GM21717 (cell line): Measurements from ENCODE around the gene ZNF892.
"Not testable (repeated sequence)": the region's sequence is repeated elsewhere in the genome, so short reads cannot be mapped to it uniquely, and the experiment has no call there.

Experiments
- ATAC-seq: cut with Tn5 transposase; IDR thresholded peaks from one replicate; pipeline ENCODE4 v1.9.1; 2021; ENCODE audit warnings: mild to moderate bottlenecking, moderate library complexity; ENCODE audit not compliant: unreplicated experiment

Gene ZNF892

DNA sequence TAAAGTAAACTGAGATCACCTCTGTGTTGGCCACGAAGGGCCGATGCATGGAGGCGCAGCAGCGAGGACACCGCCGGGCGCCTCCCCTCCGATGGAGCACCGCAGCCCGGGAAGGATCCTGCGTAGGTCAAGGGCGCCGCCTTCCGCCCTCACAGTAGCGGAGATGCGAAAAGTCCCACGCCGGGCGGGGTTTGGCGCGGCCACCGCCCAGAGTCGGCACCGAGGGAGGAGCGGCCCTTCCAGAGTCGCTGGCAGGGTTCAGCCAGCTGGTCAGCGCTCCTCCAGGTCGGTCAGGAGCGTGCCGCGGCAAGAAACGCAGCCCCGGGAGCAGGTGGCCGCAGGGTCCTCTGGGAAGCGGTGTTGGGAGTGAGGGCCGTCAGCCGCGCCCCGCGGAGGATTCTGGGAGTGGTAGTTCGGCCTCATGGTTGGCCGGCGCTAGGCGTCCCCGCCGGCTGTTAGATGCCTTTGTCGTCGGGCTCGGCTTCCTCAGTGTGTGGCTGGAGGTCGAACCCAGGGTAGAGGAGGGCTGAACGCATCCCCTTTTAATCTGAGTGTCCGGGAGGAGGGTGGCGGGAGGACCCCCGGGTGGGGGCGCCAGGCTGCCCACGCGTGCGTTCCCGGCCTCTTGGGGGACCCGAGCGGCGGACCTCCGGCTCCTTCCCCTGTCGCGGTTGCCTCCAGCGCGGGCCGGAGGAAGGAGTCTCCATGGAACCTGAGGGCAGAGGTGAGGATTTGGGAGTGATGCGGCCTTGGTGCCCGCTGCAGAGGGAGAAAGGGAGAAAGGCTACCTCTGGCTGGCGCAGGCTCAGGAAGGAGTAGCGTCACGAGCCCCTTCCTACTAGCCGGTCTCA, at the start of gene ZNF892:
Gene ZNF892, plus strand, starts transcription at position 411 of the 851 bp plus-strand sequence. Its CDS starts 295 bp downstream, at position 706.
- ATAC-seq = peak; percentile 96

DNA sequence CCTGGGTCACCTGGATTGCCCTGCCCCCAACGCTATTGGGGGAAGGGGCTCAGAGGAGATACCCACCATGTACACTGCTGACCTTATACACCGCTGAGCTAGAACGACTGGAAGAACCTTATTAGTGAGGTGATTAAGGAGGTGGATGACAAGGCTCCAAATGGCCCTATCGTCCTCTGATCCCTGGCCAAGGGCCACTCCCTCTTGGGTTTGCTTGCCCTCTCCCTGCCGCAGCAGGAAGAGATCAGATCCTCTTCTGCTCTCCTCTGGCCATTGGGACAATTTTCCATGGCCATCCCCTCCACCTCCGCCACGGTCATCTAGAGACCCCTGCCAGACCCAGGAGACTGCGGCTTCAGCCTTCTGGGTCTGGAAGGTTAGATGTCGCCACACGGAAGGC, 48.9 kb upstream of the ZNF892 start:
- ATAC-seq = no peak

DNA sequence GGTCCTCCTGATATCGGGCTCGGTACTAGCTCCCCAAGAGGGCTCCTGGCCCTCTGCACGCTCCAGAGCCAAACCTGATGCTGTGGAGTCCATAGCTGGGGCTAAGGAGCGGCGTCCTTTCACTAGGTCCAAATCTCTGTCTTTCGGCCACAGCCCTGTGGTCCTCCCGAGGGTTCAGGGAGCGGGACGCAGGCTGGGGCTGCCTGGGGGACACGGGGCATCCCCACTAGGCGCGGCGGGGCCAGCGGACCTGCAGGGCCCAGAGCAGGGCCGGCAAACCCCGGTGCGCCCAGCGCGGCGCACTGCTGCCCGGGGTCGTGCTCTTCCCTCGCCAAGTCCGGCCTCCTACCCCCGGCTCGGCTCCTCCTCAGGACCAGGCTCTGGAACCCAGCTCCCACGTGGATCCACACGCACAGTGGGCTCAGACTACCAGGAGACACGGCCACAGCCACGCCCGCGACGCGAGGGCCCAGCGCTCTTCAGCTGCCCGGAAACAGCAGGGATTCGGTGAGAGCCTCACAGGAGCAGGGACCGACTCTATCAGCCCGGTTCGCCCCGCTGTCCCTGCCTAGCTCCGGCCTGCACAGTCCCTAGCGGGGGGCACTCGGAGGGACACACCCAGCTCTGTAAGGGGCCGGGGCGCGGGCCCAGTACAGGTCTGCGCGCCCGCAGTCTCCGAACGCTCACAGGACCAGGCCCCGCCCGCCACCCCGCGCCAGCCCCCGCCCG, 48.3 kb upstream of the ZNF892 start:
- ATAC-seq = peak; percentile 39

DNA sequence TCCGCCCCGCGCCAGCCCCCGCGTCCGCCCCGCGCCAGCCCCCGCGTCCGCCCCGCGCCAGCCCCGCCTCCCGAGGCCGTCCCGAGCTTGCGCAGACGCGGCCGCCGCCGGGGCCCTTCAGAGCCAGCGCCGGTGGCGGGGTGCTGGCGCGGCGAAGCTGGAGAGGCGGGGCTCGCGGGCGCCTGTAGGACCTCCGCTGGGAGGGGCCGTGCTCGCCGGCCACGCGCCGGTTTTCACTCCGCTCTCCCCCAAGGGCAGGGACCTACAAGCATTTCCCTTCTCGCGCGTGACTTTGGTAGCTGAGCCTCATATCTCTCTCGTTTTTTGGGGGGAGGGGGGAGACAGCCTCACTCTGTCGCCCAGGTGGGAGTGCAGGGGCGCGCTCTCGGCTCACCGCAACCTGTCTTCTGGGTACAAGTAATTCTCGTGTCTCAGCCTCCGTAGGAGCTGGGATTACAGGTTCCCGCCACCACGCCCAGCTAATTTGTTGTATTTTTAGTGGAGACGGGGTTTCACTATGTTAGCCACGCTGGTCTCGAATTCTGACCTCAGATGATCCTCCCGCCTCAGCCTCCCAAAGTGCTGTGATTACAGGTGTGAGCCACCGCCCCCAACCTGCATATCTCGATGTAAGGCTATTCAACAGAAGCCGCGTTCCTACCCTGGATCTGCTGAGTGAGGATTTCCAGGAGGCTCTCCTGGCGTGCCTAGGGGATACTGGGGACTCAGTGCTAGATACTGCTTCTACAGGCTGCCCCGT, 47.5 kb upstream of the ZNF892 start, which contains the start of gene ZNF514:
Gene ZNF514, minus strand, starts transcription at position 159 of the 760 bp plus-strand sequence. CDS start 6,595 bp downstream, outside the sequence.
- peak; percentile 85 for ATAC-seq

DNA sequence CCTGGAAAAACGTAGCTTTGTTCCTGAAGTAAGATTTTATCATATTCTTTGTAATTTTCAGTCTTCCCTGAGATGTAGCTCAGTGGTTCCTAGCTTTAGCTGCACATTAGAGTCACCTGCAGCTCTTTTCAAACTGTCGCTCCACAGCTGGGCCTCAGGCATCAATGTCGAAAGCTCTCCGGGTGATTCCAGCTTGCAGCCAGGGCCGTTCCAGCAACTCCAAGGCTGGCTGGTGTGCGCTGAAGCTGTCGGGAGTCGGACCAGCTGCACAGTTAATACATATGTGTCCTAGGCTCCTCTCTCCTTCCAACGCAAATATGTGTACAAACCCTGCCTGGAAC, 42.3 kb upstream of the ZNF892 start:
- peak; percentile 16 for ATAC-seq

DNA sequence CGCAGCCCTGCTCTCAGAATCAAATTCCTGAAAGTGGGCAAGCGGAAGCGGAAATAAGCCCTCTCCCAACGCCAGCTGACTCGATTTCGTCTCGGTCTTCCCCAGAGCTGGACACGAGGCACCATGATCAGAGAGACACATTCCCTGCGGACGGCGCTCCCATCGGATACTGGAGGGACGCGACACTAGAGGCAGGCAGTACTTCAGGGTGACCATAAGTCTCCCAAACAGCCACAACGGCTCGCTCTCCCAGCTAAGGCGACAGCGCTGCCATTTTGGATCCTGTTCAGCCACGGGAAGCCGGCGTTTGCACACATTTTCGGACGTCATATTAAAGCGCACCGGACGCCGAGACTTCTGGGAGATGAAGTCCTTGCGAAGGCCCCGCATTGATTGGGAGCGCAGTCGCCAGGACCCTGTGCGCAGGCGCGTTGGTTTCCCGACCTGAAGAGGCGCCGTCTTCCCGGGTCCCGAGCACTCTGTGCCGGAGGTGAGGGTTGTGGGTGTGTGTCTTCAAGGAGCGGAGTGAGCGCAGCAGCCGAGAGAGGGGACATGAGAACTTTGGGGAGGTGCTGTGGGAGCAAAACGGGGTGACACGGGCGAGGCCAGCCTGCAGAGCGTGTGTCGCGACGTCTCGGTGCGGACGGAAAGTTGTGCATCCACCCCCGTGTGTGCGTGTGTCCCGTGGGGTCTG, 41.8 kb upstream of the ZNF892 start, which contains the start of gene ZNF2:
Gene ZNF2, plus strand, starts transcription at position 439 of the 694 bp plus-strand sequence. CDS start 10,418 bp downstream, outside the sequence.
- peak; percentile 90 for ATAC-seq

DNA sequence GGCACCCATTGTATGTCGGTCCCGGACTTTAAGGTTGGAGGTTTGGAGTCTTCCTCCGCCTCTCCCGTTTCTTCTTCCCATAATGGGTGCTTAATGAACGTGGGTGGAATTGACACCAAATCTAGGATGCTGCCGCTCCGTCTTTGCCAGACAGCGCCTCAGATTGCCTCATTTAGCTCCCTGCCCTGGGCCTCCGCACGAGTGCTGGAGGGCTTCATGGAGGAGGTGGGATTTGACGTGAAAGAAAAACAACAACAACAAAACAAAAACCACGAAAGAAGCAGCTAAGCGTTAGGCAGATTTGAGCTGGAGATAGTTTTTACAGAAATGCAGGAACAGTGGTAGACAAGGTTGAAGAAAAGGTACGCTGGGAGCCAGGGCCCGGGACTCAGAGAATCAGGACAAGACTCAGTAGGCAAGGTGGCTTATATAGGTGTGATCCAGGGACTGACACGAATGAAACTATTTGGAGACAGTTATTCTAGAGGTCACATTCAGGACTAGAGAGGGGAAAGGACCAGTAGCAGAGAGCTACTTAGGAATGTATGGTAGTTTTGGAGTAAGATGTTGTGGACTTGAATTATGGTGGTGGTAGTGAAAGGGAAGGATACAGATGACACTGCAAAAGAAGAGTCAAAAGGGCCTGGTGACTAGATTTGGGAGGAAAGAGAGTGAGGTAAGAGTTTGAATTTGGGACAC, 41.1 kb upstream of the ZNF892 start:
- ATAC-seq = peak; percentile 27

DNA sequence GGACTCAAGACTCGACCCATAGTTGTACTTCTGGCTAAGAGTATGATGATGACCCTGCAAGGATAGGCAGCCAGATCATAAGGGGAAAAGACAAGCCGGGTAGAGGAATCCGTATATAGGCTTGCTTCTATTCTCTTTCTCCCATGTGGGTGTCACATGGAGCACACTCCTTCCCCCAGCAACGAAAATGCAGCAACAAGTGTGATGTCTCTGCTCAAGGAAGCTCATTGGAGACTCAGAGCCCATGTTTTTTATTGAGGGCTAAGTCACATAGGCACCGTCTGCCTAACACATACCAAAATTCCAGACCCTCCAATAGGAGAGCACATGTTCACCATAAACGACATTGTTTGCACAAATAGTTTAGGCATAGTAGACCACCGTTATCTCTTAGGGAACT, 35.4 kb upstream of the ZNF892 start:
- ATAC-seq = no peak

DNA sequence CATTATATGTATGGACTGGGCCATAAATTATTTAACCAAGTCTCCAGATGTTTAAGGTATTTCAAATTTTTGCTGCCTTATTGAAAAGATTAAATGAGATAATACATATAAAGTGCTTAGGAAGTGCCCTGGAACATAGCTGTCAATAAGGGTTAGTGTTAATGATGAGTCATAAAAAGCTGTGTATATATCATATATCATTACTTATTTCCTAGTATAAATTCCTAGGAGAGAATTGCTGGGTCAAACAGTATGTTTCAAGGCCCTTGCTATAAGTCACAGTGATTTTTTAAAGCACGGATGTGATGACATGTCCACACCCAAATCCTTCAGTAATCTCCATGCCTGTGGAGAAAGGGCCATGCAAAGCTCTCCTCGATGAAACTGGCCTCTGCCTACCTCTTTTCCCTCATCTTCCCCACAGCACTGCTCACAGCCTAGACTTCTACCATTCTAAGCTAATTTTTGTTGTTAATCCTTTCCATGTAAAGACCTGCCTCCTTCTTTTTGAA, 33.2 kb upstream of the ZNF892 start:
- no peak for ATAC-seq

DNA sequence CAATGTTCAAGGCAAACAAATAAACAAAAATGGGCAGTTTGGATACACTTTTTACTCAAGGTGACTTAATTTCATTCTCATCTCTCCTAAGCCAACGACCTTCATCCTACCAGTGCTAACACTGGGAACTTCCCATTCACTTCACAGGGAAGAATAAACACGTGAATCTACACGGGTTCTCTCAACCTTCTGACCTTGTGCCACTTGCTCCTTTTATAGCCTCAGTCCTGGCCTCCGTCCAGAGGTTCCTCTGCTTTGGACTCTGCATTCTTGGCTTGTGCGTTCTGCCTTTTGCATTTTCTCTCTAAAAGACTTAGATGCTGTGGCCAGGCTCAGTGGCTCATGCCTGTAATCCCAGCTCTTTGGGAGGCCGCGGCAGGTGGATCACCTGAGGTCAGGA, 27.9 kb upstream of the ZNF892 start:
- no peak for ATAC-seq

DNA sequence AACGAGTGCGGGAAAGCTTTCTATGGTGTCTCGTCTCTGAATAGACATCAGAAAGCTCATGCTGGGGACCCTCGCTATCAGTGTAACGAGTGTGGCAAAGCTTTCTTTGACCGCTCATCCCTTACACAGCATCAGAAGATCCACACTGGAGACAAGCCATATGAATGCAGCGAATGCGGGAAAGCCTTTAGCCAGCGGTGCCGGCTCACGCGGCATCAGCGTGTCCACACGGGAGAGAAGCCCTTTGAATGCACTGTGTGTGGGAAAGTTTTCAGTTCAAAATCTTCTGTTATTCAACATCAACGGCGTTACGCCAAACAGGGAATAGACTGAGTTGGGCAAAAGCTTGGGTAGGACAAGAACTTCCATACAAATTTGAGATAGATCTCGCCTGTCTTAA, 25.5 kb upstream of the ZNF892 start:
- ATAC-seq = no peak

DNA sequence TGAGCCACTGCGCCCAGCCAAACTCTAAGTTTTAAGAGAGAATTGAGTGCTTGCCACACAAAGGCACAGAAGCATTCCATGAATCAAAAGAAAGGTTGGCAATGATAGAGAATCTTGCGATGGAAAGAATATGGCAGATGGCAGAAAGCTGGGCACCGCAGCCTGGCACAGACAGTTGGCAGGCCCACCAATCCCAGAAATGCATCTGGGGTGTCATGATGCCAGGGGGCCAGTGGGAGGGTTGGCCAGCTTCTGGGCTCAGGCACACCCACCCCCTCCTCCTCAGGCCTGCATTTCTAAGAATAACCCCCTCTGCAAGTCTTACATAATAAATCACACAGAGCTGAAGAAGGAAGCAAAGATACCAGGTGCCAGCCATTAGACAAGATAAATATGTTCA, 22.1 kb upstream of the ZNF892 start:
- ATAC-seq = no peak

DNA sequence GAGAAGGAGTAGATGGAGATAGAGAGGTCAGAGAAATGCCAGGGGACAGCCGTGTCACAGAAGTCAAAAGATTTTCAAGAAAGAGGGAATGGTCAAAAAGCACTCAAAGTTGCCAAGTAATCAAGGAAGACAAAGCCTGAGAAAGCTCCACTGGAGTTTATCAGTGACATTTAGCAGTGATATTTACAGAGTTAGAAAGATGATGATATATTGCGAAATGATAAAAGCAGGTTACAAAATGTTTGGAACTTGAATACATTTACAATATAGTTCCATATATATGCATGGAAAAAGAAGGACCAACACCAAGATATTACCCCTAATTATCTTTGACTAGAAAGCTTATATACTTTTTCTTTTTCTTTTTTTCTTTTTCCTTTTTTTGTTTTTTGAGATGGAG, 21.3 kb upstream of the ZNF892 start:
- no peak for ATAC-seq

DNA sequence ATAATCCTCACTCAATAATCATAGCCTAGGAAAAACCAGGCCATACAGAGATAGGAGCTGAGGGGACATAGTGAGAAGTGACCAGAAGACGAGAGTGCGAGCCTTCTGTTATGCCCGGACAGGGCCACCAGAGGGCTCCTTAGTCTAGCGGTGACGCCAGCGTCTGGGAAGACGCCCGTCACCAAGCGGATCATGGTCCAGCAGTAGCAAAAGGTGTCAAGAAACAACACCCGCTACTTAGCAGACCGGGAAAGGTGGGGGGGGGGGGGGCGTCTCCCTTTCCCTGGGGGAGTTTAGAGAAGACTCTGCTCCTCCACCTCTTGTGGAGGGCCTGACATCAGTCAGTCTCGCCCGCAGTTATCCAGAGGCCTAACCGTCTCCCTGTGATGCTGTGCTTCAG, 14.4 kb upstream of the ZNF892 start:
- not testable (repeated sequence) for ATAC-seq

DNA sequence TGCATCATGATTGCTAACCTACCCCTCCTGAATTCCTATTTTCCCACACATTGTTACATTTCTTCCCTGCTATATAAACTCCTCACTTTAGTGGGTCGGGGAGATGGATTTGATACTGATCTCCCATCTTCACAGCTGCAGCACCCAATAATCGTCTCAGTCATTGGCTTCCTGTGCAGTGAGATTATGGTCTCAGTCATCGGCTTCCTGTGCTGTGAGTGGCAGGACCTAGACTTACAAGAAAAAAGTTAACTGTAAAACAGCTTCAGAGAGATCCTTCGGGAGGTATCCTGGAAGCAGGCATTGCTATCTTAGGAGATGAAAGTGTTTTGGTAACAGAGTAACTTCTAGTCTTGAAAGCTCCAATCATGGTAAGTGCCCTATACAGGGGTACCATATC, 3.4 kb upstream of the ZNF892 start:
- no peak for ATAC-seq

DNA sequence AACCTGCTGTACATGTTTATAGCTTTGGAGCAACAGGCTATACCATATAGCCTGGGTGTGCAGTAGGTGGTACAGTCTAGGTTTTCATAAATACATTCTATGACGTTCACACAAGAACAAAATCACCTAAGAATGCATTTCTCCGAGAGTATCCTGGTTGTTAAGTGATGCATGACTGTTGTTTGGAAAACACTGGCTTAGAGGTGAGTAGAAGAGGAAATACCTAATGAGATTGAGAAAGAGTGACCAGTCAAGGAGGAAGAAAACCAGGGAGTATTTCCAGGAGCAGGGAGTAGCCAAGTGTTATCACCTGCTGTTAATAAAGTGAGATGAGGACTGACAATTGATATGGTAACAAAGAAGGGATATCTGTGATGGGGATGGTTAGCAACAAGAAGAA, 2.9 kb upstream of the ZNF892 start:
- no peak for ATAC-seq

DNA sequence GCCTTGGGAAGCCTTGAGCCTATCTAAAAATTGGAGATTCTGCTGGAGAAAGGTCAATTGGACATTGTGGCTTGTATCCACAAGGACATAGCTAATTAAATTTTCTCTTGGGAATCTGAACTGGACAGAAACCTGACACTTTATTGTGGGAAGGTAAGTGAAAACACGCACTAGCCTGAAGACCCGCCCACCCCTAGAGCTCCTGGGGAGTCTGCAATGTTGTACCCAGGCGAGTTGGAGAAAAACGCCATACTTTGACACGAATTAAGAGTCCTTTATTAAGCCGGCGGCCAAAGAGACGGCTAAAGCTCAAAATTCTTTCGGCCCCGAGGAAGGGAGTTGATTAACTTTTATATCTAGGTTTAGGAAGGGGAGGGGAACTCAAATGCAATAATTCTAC, 1.2 kb upstream of the ZNF892 start:
- ATAC-seq = no peak

DNA sequence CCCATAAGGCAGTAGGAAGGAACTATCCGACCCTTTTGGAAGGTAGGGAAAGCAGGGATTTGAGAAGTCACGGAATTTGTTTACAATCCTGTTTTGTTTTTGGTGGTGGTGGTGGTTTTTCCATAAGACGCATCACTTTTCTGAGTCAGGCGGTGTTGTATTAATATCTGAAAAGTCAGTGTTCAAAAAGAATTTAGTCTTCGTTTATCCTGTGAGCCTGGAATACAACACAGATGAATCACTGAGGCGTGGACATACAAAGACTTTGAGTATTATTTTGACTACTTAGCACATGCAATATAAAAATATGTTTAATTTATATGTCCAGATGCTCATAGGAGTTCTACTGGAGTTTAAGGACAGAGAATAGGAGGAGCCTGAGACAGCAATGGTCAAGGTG, 785 bp downstream of the ZNF892 start:
- no peak for ATAC-seq

DNA sequence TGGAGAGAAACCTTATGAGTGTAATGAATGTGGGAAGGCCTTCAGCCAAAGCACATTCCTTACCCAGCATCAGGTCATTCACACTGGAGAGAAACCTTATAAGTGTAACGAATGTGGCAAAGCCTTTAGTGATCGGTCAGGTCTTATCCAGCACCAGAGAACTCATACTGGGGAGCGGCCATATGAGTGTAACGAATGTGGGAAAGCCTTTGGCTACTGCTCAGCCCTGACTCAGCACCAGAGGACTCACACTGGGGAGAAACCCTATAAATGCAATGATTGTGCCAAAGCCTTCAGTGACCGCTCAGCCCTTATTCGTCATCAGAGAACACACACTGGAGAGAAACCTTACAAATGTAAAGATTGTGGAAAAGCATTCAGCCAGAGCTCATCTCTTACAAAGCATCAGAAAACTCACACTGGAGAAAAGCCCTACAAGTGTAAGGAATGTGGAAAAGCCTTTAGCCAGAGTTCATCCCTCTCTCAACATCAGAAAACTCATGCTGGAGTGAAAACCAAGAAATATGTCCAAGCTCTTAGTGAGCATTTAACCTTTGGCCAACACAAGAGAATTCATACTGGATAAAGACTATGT, 7.8 kb downstream of the ZNF892 start:
- no peak for ATAC-seq

DNA sequence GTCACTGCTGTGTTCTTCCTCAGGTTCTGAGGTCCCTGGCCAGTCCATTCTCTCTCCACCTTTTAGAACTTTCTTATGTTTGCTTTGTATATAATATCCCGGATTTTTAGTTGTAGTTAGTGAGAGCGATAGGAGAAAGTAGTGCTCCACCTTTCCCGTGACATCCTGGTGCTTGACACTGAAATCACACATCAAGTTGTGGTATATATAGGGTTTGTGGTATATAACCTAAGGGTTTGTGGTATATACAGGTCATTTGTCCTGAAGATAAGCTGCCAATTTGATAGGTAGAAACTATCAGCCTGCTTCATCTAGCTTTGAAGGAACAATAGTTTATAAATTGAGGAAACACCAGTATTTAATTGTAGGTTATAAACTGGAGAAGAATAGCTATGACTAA, 13.1 kb downstream of the ZNF892 start:
- ATAC-seq = no peak
